ENCODE data around the gene RPL29. TPM values are rescaled to one million over a fixed set of nuclear protein-coding genes. Genes with fewer than 3 reads are reported as not detected.

The RPL29 gene
- total and polyA plus RNA-seq, 2 of the 8 experiments (the other 6 are each of a cell fraction or from before 2014, with no cell fraction given) = 1,467 to 2,660 TPM

GRCh38 chr3:52029053-52029452 is 33.4 kb upstream of the RPL29 start:
- no peaks in the 10 kb centered on the region for H3K27me3 ChIP-seq (replicated peaks in 1 of 4; ENCODE audit: control insufficient read depth in 3 of 4, extremely low read depth in 1 of 4, insufficient read depth in 3 of 4, low read length in 3 of 4)
- H3K4me2 ChIP-seq (ENCODE audit: insufficient read depth in 1 of 2, low read depth in 2 of 2, low read length in 2 of 2) = no peak overlapping the region
- no peak overlapping the region; the same call in 1 of the 2 replicates for H3K18ac ChIP-seq (ENCODE audit: extremely low read depth, low read length)
- no peak overlapping the region for H3K56ac ChIP-seq (replicated peaks; ENCODE audit: insufficient read length, low read depth, low read length)
- H3K27ac ChIP-seq (ENCODE audit: low read depth, low read length) = no peak overlapping the region
- H2BK15ac ChIP-seq (ENCODE audit: low read length) = no peak overlapping the region
- no peak overlapping the region for H3K4me3 ChIP-seq (ENCODE audit: extremely low read depth in 1 of 4, insufficient read depth in 2 of 4, low read depth in 3 of 4, low read length in 4 of 4)
- no peak overlapping the region for H3K9ac ChIP-seq (replicated peaks in 1 of 4; ENCODE audit: extremely low read depth in 1 of 4, low read depth in 3 of 4, low read length in 3 of 4)
- 89% methylated on average over 9 of the region's 9 CpGs; no CpG with 5 or more reads in 1 of the 2 experiments for WGBS, 2 experiments (ENCODE audit: extremely low coverage in 1 of 2, insufficient coverage in 1 of 2, insufficient read length in 1 of 2, insufficient replicate concordance in 2 of 2, low coverage in 1 of 2, low lambda C conversion rate in 2 of 2, missing lambda C conversion rate in 1 of 2)
- FAIRE-seq (no peak), DNase-seq (ENCODE audit: low read depth in 1 of 2, low spot score in 2 of 2) (no peak)
- no peak overlapping the region for H4K91ac ChIP-seq (replicated peaks; ENCODE audit: insufficient read length, low read length)
- TF ChIP-seq CTBP2 (IDR thresholded peaks at IDR 0.05; ENCODE audit: borderline replicate concordance, insufficient read depth, insufficient read length, low read length) = no peak
- no peak for TF ChIP-seq CBX8 (IDR thresholded peaks at IDR 0.05; ENCODE audit: borderline replicate concordance, low read depth, low read length)
- no peaks in the 10 kb centered on the region for H3K23me2 ChIP-seq (ENCODE audit: low read depth, low read length)
- H4K20me1 ChIP-seq (replicated peaks in 1 of 2; ENCODE audit: control insufficient read depth in 1 of 2, insufficient read depth in 2 of 2, low read length in 2 of 2) = no peaks in the 10 kb centered on the region
- H4K8ac ChIP-seq (ENCODE audit: extremely low read depth, insufficient read depth, low read length) = peak overlapping the region; percentile 48; the same call in 1 of the 2 replicates
- no peak overlapping the region for H2BK20ac ChIP-seq (ENCODE audit: low read length)
- H3K79me2 ChIP-seq (ENCODE audit: control insufficient read depth in 1 of 2, insufficient read depth in 2 of 2, low read length in 2 of 2) = no peaks in the 10 kb centered on the region
- H3K79me1 ChIP-seq (ENCODE audit: low read depth, low read length) = no peaks in the 10 kb centered on the region
- H3K36me3 ChIP-seq (ENCODE audit: control insufficient read depth in 2 of 4, insufficient read depth in 4 of 4, low read length in 3 of 4) = no peaks in the 10 kb centered on the region
- H2AK5ac ChIP-seq (ENCODE audit: low read depth, low read length) = no peak overlapping the region
- no peaks in the 10 kb centered on the region for H3K9me3 ChIP-seq (ENCODE audit: insufficient read depth in 2 of 2, low read depth in 1 of 2, low read length in 1 of 2)
- H2BK120ac ChIP-seq (replicated peaks; ENCODE audit: low read depth, low read length) = no peak overlapping the region
- no peak overlapping the region for H3K14ac ChIP-seq (ENCODE audit: insufficient read length)
- H3K4me1 ChIP-seq (replicated peaks in 1 of 4; ENCODE audit: control insufficient read depth in 3 of 4, insufficient read depth in 4 of 4, low read length in 3 of 4) = peaks cover 0 to 2% (median 0%) of the 10 kb centered on the region in 4 experiments; a peak in 2 of 7 replicates
- no peak overlapping the region for H2BK5ac ChIP-seq (ENCODE audit: low read depth, low read length)
- ChIA-PET POLR2A (ENCODE audit: partially characterized antibody) (interaction anchor here (0.7 to 1.7 kb wide), 4 partner anchors 9 to 16 kb away, joined by 3 to 4 read pairs (median 3); no protein-coding TSS in a partner anchor), CTCF (ENCODE audit: partially characterized antibody) (interaction anchor here (0.6 to 9.4 kb wide), 10 partner anchors 9 to 360 kb away, joined by 3 to 124 read pairs (median 8); no protein-coding TSS in a partner anchor)
- no peak overlapping the region for H2BK12ac ChIP-seq (ENCODE audit: low read depth, low read length)
- no peak overlapping the region for H3K23ac ChIP-seq (ENCODE audit: insufficient read length)
- no peak overlapping the region for H3K4ac ChIP-seq (replicated peaks; ENCODE audit: insufficient read length, low read depth, low read length)
- H4K5ac ChIP-seq (ENCODE audit: insufficient read length, low read depth, low read length) = no peak overlapping the region
- no peak overlapping the region for H2AFZ ChIP-seq (ENCODE audit: low read length)
